ENCODE measurements around the gene XXYLT1. TPM values are rescaled to one million over a fixed set of nuclear protein-coding genes. Genes with fewer than 3 reads are reported as not detected.
A peak's percentile ranks its signal among the peaks of the same experiment; 100 is the strongest.

Gene XXYLT1
- total and polyA plus RNA-seq, 2 of the 4 experiments (the other 2 are of a cell fraction) = 14.7 to 18.1 TPM

DNA sequence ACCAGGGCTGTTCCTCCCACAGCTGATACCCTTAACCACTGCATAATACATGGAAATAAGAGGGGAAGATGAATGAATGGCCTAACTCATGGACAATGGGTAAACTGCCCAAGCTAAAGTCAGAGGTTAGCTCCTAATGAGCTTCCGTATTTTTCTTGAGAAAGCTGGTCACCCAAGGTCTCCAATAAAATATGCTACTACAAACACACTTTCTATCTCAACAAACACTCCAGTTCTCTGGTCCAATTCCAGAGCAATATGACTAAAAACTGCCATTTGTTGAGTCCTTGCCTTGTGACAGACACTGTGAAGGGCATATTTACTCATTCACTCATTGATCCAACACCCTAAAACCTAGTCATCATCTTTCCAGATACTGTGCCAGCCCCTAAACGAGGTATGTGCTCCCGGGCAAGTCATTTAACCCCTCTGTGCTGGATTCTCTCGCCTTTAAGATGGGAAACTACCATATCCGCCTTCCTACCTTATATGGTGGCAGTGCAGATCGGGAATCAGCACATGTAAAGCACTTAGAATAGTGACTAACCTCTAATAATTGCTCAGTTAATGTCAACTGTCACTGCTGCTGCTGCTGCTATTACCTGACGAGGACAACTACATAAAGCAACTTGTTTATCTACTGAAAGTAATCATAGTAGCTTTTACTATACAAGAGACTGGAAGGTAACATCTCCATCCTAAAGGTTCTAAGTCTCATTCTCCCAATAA, 89.1 kb downstream of the XXYLT1 start:
- peak overlapping the region; percentile 7; the same call in 1 of the 2 replicates for H4K5ac ChIP-seq (ENCODE audit: low read depth, low read length)
- peak overlapping the region; percentile 82 for H2AK5ac ChIP-seq (ENCODE audit: low read depth, low read length)
- peak overlapping the region; percentile 67 for H3K14ac ChIP-seq (replicated peaks; ENCODE audit: low read depth, low read length)
- no CpG with 5 or more reads among the region's 7 CpGs for WGBS, 2 experiments (ENCODE audit: extremely low coverage in 2 of 2, insufficient read length in 1 of 2)
- H3K56ac ChIP-seq (ENCODE audit: extremely low read depth, insufficient read depth, low read length) = 0 out of 2 replicates have a peak overlapping the region, but pooled peaks have one; percentile 19
- no peaks in the 10 kb centered on the region for H4K20me1 ChIP-seq (ENCODE audit: insufficient read depth, low read length)
- H2BK120ac ChIP-seq (ENCODE audit: low read depth, low read length) = peak overlapping the region; percentile 45
- intact Hi-C loops (cut with micrococcal nuclease) = no loop called here
- in situ Hi-C loops (cut with MboI; ENCODE audit: low sequenced_read_pairs) = no loop called here
- peaks cover 36 to 78% of the 10 kb centered on the region in 2 experiments for H3K79me1 ChIP-seq (ENCODE audit: low read depth in 1 of 2, low read length in 2 of 2)
- no peaks in the 10 kb centered on the region for H3K9me3 ChIP-seq (ENCODE audit: control insufficient read depth, insufficient read depth, low read length)
- peak overlapping the region; percentile 69 for H3K23ac ChIP-seq (ENCODE audit: low read depth, low read length)
- H3K18ac ChIP-seq (ENCODE audit: low read depth, low read length) = peak overlapping the region; percentile 25
- BruUV-seq (replicated peaks) = no TSS peak
- peaks cover 25% of the 10 kb centered on the region for H3K9me1 ChIP-seq (ENCODE audit: insufficient read depth, low read length)
- no peak for DNase-seq
- peak; percentile 40 for ATAC-seq (ENCODE audit: low read depth)
- no peaks in the 10 kb centered on the region for H3K27me3 ChIP-seq (ENCODE audit: control insufficient read depth, insufficient read depth, low read length)
- peaks cover 19% of the 10 kb centered on the region for H3K4me1 ChIP-seq (ENCODE audit: control insufficient read depth, insufficient read depth, low read length)
- no peak overlapping the region for H2AK9ac ChIP-seq (replicated peaks; ENCODE audit: low read depth, low read length, poor library complexity)
- TF ChIP-seq CEBPB (IDR thresholded peaks at IDR 0.05; ENCODE audit: low read depth, low read length) (no peak), RFX5 (IDR thresholded peaks at IDR 0.05; ENCODE audit: low read depth, low read length) (no peak), CHD1 (IDR thresholded peaks at IDR 0.05; ENCODE audit: low read depth, low read length) (no peak), BHLHE40 (IDR thresholded peaks at IDR 0.05; ENCODE audit: low read depth, low read length) (no peak), SMC3 (IDR thresholded peaks at IDR 0.05; ENCODE audit: low read depth, low read length) (no peak), MAZ (IDR thresholded peaks at IDR 0.05; ENCODE audit: borderline replicate concordance, low read depth, low read length) (no peak), RAD21 (IDR thresholded peaks at IDR 0.05; ENCODE audit: low read length) (no peak), POLR2A (IDR thresholded peaks at IDR 0.05; ENCODE audit: low read depth, low read length) (no peak), FOS (IDR thresholded peaks at IDR 0.05; ENCODE audit: low read depth, low read length) (no peak), RCOR1 (IDR thresholded peaks at IDR 0.05; ENCODE audit: insufficient replicate concordance, low read length) (no peak), MXI1 (IDR thresholded peaks at IDR 0.05; ENCODE audit: borderline replicate concordance, low read depth, low read length) (no peak)
- TF ChIP-seq, protein P1, sequence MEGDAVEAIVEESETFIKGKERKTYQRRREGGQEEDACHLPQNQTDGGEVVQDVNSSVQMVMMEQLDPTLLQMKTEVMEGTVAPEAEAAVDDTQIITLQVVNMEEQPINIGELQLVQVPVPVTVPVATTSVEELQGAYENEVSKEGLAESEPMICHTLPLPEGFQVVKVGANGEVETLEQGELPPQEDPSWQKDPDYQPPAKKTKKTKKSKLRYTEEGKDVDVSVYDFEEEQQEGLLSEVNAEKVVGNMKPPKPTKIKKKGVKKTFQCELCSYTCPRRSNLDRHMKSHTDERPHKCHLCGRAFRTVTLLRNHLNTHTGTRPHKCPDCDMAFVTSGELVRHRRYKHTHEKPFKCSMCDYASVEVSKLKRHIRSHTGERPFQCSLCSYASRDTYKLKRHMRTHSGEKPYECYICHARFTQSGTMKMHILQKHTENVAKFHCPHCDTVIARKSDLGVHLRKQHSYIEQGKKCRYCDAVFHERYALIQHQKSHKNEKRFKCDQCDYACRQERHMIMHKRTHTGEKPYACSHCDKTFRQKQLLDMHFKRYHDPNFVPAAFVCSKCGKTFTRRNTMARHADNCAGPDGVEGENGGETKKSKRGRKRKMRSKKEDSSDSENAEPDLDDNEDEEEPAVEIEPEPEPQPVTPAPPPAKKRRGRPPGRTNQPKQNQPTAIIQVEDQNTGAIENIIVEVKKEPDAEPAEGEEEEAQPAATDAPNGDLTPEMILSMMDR (conservative IDR thresholded peaks at IDR 0.05; ENCODE audit: low read depth, low read length) = no peak
- TF ChIP-seq, protein P2, sequence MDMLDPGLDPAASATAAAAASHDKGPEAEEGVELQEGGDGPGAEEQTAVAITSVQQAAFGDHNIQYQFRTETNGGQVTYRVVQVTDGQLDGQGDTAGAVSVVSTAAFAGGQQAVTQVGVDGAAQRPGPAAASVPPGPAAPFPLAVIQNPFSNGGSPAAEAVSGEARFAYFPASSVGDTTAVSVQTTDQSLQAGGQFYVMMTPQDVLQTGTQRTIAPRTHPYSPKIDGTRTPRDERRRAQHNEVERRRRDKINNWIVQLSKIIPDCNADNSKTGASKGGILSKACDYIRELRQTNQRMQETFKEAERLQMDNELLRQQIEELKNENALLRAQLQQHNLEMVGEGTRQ (IDR thresholded peaks at IDR 0.05; ENCODE audit: low read depth, low read length) = no peak
- TF ChIP-seq, protein P3, sequence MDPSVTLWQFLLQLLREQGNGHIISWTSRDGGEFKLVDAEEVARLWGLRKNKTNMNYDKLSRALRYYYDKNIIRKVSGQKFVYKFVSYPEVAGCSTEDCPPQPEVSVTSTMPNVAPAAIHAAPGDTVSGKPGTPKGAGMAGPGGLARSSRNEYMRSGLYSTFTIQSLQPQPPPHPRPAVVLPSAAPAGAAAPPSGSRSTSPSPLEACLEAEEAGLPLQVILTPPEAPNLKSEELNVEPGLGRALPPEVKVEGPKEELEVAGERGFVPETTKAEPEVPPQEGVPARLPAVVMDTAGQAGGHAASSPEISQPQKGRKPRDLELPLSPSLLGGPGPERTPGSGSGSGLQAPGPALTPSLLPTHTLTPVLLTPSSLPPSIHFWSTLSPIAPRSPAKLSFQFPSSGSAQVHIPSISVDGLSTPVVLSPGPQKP (IDR thresholded peaks at IDR 0.05; ENCODE audit: borderline replicate concordance, low read depth, low read length) = no peak
- H3K36me3 ChIP-seq (ENCODE audit: control insufficient read depth, insufficient read depth, low read length) = no peaks in the 10 kb centered on the region
- dilution Hi-C loops (cut with HindIII; ENCODE audit: low sequenced_read_pairs, unreplicated experiment) = no loop called here
- H3K4me2 ChIP-seq (ENCODE audit: low read depth, low read length) = peak overlapping the region; percentile 30
- peak overlapping the region; percentile 24; the same call in 1 of the 2 replicates for H3K27ac ChIP-seq (ENCODE audit: insufficient read depth, low read length)
- peak overlapping the region; percentile 39 for H3K4ac ChIP-seq (ENCODE audit: low read depth, low read length)
- CTCF ChIA-PET = no interaction called here
- no peak overlapping the region for H3K4me3 ChIP-seq (ENCODE audit: insufficient read depth, low read depth, low read length)
- H4K91ac ChIP-seq (ENCODE audit: insufficient read depth, low read depth, low read length) = peak overlapping the region; percentile 7
- peak overlapping the region; percentile 6 to 31; a peak in 1 of 4 replicates for H4K8ac ChIP-seq (ENCODE audit: low read depth in 2 of 2, low read length in 2 of 2)
- POLR2A ChIA-PET (ENCODE audit: unreplicated experiment) = interaction anchor here (1.2 kb wide), 1 partner anchor 62 kb away, joined by 3 read pairs; no protein-coding TSS in a partner anchor
- H2AFZ ChIP-seq (replicated peaks; ENCODE audit: low read length, poor library complexity) = no peak overlapping the region
- peak overlapping the region; percentile 65; the same call in 2 of the 3 replicates for H2BK15ac ChIP-seq (ENCODE audit: low read depth, low read length)
- peak overlapping the region; percentile 73 for H2BK5ac ChIP-seq (ENCODE audit: low read depth, low read length, poor library complexity, severe bottlenecking)
- H3K9ac ChIP-seq (ENCODE audit: low read depth, low read length) = no peak overlapping the region
- peak overlapping the region; percentile 50; the same call in 1 of the 2 replicates for H2BK20ac ChIP-seq (ENCODE audit: low read depth, low read length)

Measured in IMR-90 (cell line).